ENCODE data around the gene ZNF184.
A peak's percentile ranks its signal among the peaks of the same experiment; 100 is the strongest.

ZNF184 gene

DNA sequence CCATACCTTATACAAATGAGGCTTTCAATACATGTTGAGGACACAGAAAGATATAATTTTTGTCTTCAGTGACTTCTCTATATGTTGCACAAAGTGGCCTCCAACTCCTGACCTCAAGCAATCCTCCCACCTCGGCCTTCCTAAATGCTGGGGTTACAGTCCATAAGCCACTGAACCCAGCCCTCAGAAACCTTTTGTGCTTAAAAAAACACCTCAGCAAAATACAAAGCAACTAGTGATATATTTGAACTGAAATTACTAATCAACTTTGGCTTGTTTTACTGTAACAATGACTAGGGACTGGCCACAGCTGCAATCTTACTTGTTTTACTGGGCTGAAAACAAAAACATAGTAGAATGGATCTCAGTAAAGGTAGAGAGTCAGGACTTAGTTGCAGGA lies 3.2 kb upstream of the ZNF184 start:
- no peaks in the 10 kb centered on the region for H3K9me3 Mint-ChIP-seq
- H3K36me3 Mint-ChIP-seq (ENCODE audit: insufficient read depth), result peaks cover 22% of the 10 kb centered on the region
- no peak overlapping the region for H3K27ac Mint-ChIP-seq (ENCODE audit: low read depth)
- no peak overlapping the region for H3K4me3 Mint-ChIP-seq
- no peak for ATAC-seq (replicated peaks; ENCODE audit: extremely low read depth, poor library complexity, severe bottlenecking)
- H3K4me1 Mint-ChIP-seq, result peaks cover 14% of the 10 kb centered on the region
- no peak for DNase-seq (ENCODE audit: low spot score in 2 of 2)
- H3K27me3 Mint-ChIP-seq, result no peaks in the 10 kb centered on the region

DNA sequence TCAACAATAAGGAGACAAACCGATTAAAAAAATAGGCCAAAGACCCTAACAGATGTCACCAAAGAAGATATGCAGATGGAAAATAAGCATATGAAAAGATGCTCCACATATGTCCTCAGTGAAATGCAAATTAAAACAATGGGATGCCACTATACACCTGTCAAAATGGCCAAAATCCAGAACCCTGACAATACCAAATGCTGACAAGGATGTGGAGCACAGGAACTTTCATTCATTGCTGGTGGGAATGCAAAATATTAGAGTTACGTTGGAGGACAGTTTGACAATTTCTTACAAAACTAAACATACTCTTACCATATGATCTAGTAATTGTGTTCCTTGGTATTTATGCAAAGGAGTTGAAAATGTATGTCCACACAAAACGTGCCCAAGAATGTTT lies 1.8 kb upstream of the ZNF184 start:
- H3K4me3 Mint-ChIP-seq, result peak overlapping the region; percentile 0
- peaks cover 24% of the 10 kb centered on the region for H3K36me3 Mint-ChIP-seq (ENCODE audit: insufficient read depth)
- H3K4me1 Mint-ChIP-seq, result peaks cover 26% of the 10 kb centered on the region
- H3K27me3 Mint-ChIP-seq, result no peaks in the 10 kb centered on the region
- ATAC-seq (replicated peaks; ENCODE audit: extremely low read depth, poor library complexity, severe bottlenecking), result no peak
- no peaks in the 10 kb centered on the region for H3K9me3 Mint-ChIP-seq
- DNase-seq (ENCODE audit: low spot score in 2 of 2), result no peak
- no peak overlapping the region for H3K27ac Mint-ChIP-seq (ENCODE audit: low read depth)

DNA sequence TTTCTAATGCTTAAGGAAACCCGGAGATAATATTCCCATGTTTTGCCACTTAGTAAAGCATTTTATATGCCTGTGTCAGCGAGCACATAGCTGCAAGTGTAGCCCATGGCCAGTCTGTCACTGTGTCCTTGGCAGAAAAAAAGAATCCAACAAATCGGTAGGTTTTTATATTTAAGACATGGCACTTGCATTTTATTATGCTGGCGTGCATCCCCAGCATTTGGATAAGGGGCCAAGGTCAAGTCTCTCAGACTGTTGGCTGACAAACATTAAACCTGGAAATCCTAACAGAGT lies 1.2 kb upstream of the ZNF184 start:
- DNase-seq (ENCODE audit: low spot score in 2 of 2) (no peak), ATAC-seq (replicated peaks; ENCODE audit: extremely low read depth, poor library complexity, severe bottlenecking) (no peak)
- H3K27me3 Mint-ChIP-seq, result no peaks in the 10 kb centered on the region
- H3K9me3 Mint-ChIP-seq, result no peaks in the 10 kb centered on the region
- H3K36me3 Mint-ChIP-seq (ENCODE audit: insufficient read depth), result peaks cover 24% of the 10 kb centered on the region
- H3K4me1 Mint-ChIP-seq, result peaks cover 32% of the 10 kb centered on the region
- peak overlapping the region; percentile 83 for H3K4me3 Mint-ChIP-seq
- H3K27ac Mint-ChIP-seq (ENCODE audit: low read depth), result no peak overlapping the region

DNA sequence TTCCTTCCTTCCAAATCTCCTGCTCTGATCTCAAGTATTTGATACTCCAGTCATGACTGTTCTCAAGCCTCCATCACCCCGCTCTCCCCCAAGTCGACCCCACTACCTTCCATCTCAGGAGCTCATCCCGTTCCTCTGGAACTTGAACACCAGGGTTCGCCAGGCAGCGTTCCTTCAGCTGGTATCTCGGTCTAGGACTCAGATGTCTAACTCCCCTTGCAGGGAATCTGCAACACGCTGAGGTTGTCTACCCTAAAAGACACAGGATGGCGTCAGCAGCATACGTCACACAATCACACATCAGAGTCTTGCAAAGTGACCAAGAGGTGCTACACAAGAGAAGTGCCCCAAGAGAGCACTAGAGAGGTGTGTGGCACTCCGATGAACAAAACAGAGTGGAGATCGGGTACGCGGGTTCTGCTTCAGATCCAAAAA lies 706 bp downstream of the ZNF184 start:
- peaks cover 31% of the 10 kb centered on the region for H3K36me3 Mint-ChIP-seq (ENCODE audit: insufficient read depth)
- H3K27ac Mint-ChIP-seq (ENCODE audit: low read depth), result peak overlapping the region; percentile 98
- H3K9me3 Mint-ChIP-seq, result no peaks in the 10 kb centered on the region
- ATAC-seq (replicated peaks; ENCODE audit: extremely low read depth, poor library complexity, severe bottlenecking), result peak; percentile 87
- H3K4me3 Mint-ChIP-seq, result peak overlapping the region; percentile 83
- peaks cover 42% of the 10 kb centered on the region for H3K4me1 Mint-ChIP-seq
- no peaks in the 10 kb centered on the region for H3K27me3 Mint-ChIP-seq
- DNase-seq (ENCODE audit: low spot score in 2 of 2), result peak in 1 of 2 donors; percentile 84

DNA sequence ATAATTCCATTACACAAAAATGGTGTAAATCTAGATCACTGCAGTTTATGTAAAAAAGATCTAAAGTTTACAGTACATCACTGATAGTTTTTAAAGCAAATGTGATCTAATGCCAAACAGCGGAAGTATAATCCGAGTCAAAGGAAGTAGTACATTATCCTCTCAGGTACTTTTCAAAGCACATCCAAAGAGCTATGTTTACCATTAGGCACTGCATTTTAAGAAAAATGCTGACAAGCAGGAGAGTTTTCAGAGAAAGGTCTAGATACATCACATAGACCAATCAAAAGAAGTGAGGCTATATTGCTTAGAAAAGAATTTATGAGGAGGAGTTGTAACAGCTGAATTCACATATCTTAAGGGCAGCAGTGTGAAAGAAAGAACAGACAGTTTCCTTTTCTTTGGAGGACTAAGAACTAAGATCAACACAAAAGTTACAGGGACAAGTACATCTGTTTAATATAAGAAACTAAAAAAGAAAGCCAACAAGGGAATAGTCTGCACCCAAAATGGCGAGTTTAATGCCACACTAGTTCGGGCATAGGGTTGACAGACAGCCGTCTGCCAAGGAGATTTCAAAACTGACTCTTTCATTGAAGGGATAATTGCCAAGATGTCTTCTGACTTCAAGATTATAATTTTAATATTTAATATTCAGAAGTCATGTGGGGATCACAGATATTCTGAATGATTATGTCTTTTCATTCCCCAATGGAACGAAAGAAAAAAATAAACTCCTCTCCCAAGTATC lies 1.4 kb downstream of the ZNF184 start:
- peak overlapping the region; percentile 98 for H3K27ac Mint-ChIP-seq (ENCODE audit: low read depth)
- no peak for DNase-seq (ENCODE audit: low spot score in 2 of 2)
- H3K4me3 Mint-ChIP-seq, result peak overlapping the region; percentile 83
- peaks cover 36% of the 10 kb centered on the region for H3K36me3 Mint-ChIP-seq (ENCODE audit: insufficient read depth)
- H3K27me3 Mint-ChIP-seq, result no peaks in the 10 kb centered on the region
- H3K4me1 Mint-ChIP-seq, result peaks cover 48% of the 10 kb centered on the region
- H3K9me3 Mint-ChIP-seq, result no peaks in the 10 kb centered on the region
- ATAC-seq (replicated peaks; ENCODE audit: extremely low read depth, poor library complexity, severe bottlenecking), result no peak

DNA sequence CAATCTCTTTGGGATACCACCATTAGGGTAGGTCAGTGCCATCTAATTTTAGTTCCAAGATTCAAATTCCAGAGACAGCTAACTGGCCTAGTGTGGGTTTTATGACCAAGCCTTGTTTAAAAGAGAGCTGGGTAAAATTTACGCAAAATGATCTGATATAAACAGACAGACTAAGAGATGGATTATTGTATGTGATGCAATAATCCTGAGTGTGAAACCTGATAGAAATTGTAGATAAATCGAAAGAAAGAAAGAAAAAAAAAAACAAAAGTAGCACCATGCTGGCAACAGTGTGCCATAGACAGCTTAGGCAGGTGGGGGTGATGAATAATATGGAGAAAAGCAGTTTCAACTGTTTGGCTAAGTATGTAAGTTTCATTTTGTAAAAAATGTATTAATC lies 2.9 kb downstream of the ZNF184 start:
- Mint-ChIP-seq H3K4me3 (no peak overlapping the region), H3K36me3 (ENCODE audit: insufficient read depth) (peaks cover 38% of the 10 kb centered on the region), H3K4me1 (peaks cover 48% of the 10 kb centered on the region), H3K27me3 (no peaks in the 10 kb centered on the region), H3K9me3 (no peaks in the 10 kb centered on the region), H3K27ac (ENCODE audit: low read depth) (peak overlapping the region; percentile 58)
- ATAC-seq (replicated peaks; ENCODE audit: extremely low read depth, poor library complexity, severe bottlenecking) (no peak), DNase-seq (ENCODE audit: low spot score in 2 of 2) (no peak)

DNA sequence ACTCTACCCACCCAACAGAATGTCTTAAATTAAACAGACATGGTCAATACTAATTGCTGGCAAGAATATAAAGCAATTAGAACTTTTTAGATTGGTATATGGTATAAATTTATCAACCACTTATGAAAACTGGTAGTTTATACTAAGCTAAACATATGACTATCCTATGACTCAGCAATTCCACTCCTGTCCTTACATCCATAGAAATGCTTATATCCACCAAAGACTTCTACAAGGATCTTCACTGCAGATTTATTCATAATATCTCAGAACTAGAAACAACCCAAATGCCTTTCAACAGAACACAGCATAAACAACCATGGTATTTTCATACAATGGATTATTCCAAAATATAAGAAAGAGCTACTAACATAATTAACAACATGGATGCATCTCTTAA lies 4.6 kb downstream of the ZNF184 start:
- no peak overlapping the region for H3K4me3 Mint-ChIP-seq
- peak overlapping the region; percentile 58 for H3K27ac Mint-ChIP-seq (ENCODE audit: low read depth)
- DNase-seq (ENCODE audit: low spot score in 2 of 2), result no peak

DNA sequence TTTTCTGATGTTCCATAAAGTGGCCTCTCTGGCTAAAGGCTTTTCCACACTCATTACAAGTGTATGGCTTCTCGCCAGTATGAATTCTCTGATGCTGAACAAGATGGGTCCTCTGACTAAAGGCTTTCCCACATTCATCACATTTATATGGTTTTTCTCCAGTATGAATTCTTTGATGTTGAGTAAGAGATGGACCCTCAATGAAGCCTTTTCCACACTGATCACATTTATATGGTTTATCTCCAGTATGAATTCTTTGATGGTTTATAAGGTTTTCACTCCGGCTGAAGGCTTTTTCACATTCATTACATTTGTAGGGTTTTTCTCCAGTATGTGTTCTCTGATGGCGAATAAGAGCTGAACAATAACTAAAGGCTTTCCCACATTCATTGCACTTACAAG lies 20.4 kb downstream of the ZNF184 start:
- DNase-seq (ENCODE audit: low spot score in 2 of 2), result no peak
- H3K4me3 Mint-ChIP-seq, result no peak overlapping the region
- no peaks in the 10 kb centered on the region for H3K27me3 Mint-ChIP-seq
- H3K27ac Mint-ChIP-seq (ENCODE audit: low read depth), result no peak overlapping the region
- H3K9me3 Mint-ChIP-seq, result peaks cover 30% of the 10 kb centered on the region
- H3K4me1 Mint-ChIP-seq, result no peaks in the 10 kb centered on the region
- no peak for ATAC-seq (replicated peaks; ENCODE audit: extremely low read depth, poor library complexity, severe bottlenecking)
- H3K36me3 Mint-ChIP-seq (ENCODE audit: insufficient read depth), result peaks cover 59% of the 10 kb centered on the region

More for the DNA sequence above, 4.6 kb downstream of the ZNF184 start:
- Mint-ChIP-seq H3K9me3 (no peaks in the 10 kb centered on the region), H3K27me3 (no peaks in the 10 kb centered on the region), H3K36me3 (ENCODE audit: insufficient read depth) (peaks cover 40% of the 10 kb centered on the region), H3K4me1 (peaks cover 55% of the 10 kb centered on the region)
- ATAC-seq (replicated peaks; ENCODE audit: extremely low read depth, poor library complexity, severe bottlenecking), result no peak

DNA sequence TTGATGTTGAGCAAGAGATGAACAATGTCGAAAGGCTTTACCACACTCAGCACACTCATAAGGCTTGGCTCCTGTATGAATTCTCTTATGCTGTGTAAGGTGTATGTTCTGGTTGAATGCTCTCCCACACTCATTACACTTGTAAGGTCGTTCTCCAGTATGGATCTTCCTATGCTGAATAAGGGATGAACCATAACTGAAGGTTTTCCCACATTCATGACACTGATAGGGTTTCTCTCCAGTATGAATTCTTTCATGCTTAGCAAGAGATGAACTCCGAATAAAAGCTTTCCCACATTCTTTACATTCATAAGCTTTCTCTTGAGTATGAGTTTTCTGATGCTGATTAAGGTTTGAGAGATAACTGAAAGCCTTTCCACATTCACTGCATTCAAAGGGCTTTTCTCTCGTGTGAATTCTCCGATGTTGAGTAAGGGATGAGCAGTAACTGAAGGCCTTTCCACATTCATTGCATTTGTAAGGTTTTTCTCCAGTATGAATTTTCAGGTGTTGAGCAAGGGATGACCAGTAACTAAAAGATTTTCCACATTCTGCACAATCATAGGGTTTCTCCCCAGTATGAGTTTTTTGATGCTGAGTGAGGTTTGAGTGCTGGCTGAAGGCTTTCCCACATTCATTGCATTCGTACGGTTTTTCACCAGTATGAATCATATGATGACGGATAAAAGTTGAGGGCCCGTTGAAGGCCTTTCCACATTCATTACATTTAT lies 21.1 kb downstream of the ZNF184 start:
- DNase-seq (ENCODE audit: low spot score in 2 of 2) (no peak), ATAC-seq (replicated peaks; ENCODE audit: extremely low read depth, poor library complexity, severe bottlenecking) (no peak)
- Mint-ChIP-seq H3K27ac (ENCODE audit: low read depth) (no peak overlapping the region), H3K9me3 (peaks cover 30% of the 10 kb centered on the region), H3K36me3 (ENCODE audit: insufficient read depth) (peaks cover 52% of the 10 kb centered on the region), H3K4me3 (no peak overlapping the region), H3K4me1 (no peaks in the 10 kb centered on the region), H3K27me3 (no peaks in the 10 kb centered on the region)

DNA sequence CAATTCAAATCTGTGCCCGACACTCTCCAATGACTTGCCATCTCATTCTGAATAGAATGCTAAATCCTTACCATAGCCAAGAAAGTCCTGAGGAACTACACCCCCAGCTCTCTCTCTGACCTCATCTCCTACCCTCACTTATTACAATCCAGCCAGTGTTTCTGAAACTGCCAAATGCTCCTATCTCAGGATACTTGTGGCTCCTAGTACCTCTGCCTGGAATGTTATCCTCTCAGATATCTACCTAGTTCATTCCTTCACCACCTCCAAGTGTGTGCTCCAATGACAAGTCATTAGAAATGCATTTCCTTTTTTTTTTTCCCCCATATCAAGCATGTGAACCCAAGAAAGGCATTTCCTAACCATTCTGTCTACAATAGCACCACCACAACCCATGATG lies 24.4 kb downstream of the ZNF184 start:
- no peaks in the 10 kb centered on the region for H3K27me3 Mint-ChIP-seq
- no peak for ATAC-seq (replicated peaks; ENCODE audit: extremely low read depth, poor library complexity, severe bottlenecking)
- no peak overlapping the region for H3K27ac Mint-ChIP-seq (ENCODE audit: low read depth)

DNA sequence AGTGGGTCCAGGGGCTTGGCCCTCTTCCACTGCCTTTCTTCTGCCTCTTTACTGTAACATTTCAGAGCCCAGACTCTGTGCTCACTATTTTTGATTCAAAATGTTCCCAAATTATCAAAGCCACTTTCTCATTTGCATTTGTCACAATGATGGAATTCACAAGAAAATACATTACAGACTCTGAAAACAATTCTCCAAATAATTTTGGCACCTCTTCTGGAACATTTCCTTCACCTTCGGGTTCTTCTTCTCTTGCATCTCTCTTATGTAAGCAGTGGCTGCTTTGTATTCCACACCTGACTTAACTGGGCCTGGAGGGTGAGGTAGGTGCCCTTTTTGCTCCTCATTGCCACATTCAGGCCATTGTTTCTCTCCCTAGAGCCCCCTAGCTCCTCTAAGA lies 30.0 kb downstream of the ZNF184 start:
- H3K27me3 Mint-ChIP-seq, result no peaks in the 10 kb centered on the region
- no peaks in the 10 kb centered on the region for H3K36me3 Mint-ChIP-seq (ENCODE audit: insufficient read depth)
- DNase-seq (ENCODE audit: low spot score in 2 of 2) (no peak), ATAC-seq (replicated peaks; ENCODE audit: extremely low read depth, poor library complexity, severe bottlenecking) (no peak)
- no peaks in the 10 kb centered on the region for H3K4me1 Mint-ChIP-seq
- no peak overlapping the region for H3K27ac Mint-ChIP-seq (ENCODE audit: low read depth)
- H3K9me3 Mint-ChIP-seq, result peaks cover 7% of the 10 kb centered on the region
- H3K4me3 Mint-ChIP-seq, result no peak overlapping the region

More for the DNA sequence above, 24.4 kb downstream of the ZNF184 start:
- no peak overlapping the region for H3K4me3 Mint-ChIP-seq
- H3K36me3 Mint-ChIP-seq (ENCODE audit: insufficient read depth), result peaks cover 20% of the 10 kb centered on the region
- no peaks in the 10 kb centered on the region for H3K4me1 Mint-ChIP-seq
- peaks cover 19% of the 10 kb centered on the region for H3K9me3 Mint-ChIP-seq
- no peak for DNase-seq (ENCODE audit: low spot score in 2 of 2)

DNA sequence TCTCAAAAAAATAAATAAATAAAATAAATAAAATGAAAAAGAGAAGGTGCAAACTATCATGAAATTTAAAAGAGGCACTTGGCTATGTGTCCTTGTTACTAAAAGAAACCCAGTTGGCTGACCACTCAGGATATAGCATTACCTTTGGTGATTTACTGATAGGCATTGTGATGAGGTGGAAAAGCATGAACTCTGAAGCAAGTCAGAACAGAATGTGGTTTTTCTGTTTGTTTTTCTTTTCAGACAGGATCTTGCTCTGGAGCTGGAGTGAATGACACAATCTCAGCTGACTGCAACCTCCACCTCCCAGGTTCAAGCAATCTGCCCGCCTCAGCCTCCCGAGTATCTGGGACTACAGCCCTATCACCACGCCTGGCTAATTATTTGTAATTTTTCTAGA lies 31.9 kb downstream of the ZNF184 start:
- Mint-ChIP-seq H3K4me1 (no peaks in the 10 kb centered on the region), H3K27me3 (peaks cover 8% of the 10 kb centered on the region), H3K4me3 (no peak overlapping the region), H3K36me3 (ENCODE audit: insufficient read depth) (no peaks in the 10 kb centered on the region), H3K27ac (ENCODE audit: low read depth) (no peak overlapping the region), H3K9me3 (peaks cover 6% of the 10 kb centered on the region)
- ATAC-seq (replicated peaks; ENCODE audit: extremely low read depth, poor library complexity, severe bottlenecking) (no peak), DNase-seq (ENCODE audit: low spot score in 2 of 2) (no peak)

DNA sequence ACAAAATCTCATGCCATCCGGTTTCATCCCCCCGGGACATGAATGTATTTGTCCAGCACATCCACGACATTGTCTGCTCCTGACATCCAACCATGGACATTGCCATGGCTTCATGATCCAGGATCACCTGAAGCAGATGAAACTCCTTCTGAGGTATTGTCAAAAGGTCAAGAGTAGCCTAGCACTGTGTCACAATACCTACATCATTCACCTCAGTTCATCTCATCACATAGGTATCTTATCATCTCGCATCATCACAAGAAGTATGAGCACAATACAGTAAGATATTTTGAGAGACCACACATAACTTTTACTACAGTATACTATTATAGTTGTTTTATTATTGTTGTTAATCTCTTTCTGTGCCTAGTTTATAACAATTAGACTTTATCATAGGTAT lies 33.5 kb downstream of the ZNF184 start:
- Mint-ChIP-seq H3K27ac (ENCODE audit: low read depth) (no peak overlapping the region), H3K9me3 (peaks cover 6% of the 10 kb centered on the region), H3K36me3 (ENCODE audit: insufficient read depth) (no peaks in the 10 kb centered on the region), H3K4me1 (no peaks in the 10 kb centered on the region), H3K27me3 (peaks cover 20% of the 10 kb centered on the region), H3K4me3 (no peak overlapping the region)
- no peak for ATAC-seq (replicated peaks; ENCODE audit: extremely low read depth, poor library complexity, severe bottlenecking)
- no peak for DNase-seq (ENCODE audit: low spot score in 2 of 2)
